GM12878 (cell line): ENCODE results near the gene SPATA9. TPM values are rescaled to one million over a fixed set of nuclear protein-coding genes. Genes with fewer than 3 reads are reported as not detected.

Experiments
- ASH2L ChIP-seq: fragments of 300-600, 200-600 bp; sonication (generic); IDR thresholded peaks from 2 replicates; pipeline ENCODE4 v1.6.1; 2017; ENCODE audit warnings: low read depth, mild to moderate bottlenecking, borderline replicate concordance
- CTCF ChIP-seq, 3 experiments: IDR thresholded peaks in 2 of 3; conservative IDR thresholded peaks in 1 of 3; 2 replicates each; pipeline ENCODE4 v1.5.1; 2011; ENCODE audit warnings: low read depth in 3 of 3, low read length in 3 of 3, mild to moderate bottlenecking in 3 of 3, control low read depth in 2 of 3, moderate library complexity in 2 of 3, inconsistent platforms in 1 of 3, mixed read lengths in 1 of 3; ENCODE audit not compliant: control insufficient read depth in 2 of 3, insufficient read depth in 1 of 3; ENCODE audit errors: extremely low read depth in 1 of 3
- EED ChIP-seq: sonication (generic); IDR thresholded peaks from 2 replicates; pipeline ENCODE4 v1.6.1; 2016; ENCODE audit warnings: antibody characterized with exemption, low read depth
- EZH2 ChIP-seq: IDR thresholded peaks from 2 replicates; pipeline ENCODE4 v1.6.1; 2012; ENCODE audit warnings: low read depth, mild to moderate bottlenecking, control low read depth, inconsistent platforms, low read length, borderline replicate concordance; ENCODE audit not compliant: control insufficient read depth
- GATAD2B ChIP-seq: fragments of 450-650 bp; conservative IDR thresholded peaks from 2 replicates; pipeline ENCODE4 v1.6.1; 2017; ENCODE audit warnings: low read depth, mild to moderate bottlenecking, moderate library complexity
- MEF2A ChIP-seq: IDR thresholded peaks from 2 replicates; pipeline ENCODE4 v1.6.1; 2011; ENCODE audit warnings: low read depth, mild to moderate bottlenecking, low read length, moderate library complexity; ENCODE audit not compliant: insufficient read depth
- NFYB ChIP-seq: IDR thresholded peaks from 2 replicates; pipeline ENCODE4 v1.6.1; 2011; ENCODE audit warnings: low read depth, mild to moderate bottlenecking, low read length, improper control_type of control experiment, moderate library complexity; ENCODE audit not compliant: insufficient read depth
- PBX3 ChIP-seq: IDR thresholded peaks from 2 replicates; pipeline ENCODE4 v1.6.1; 2011; ENCODE audit warnings: mild to moderate bottlenecking, low read depth, low read length, moderate library complexity; ENCODE audit not compliant: insufficient replicate concordance
- RAD21 ChIP-seq: IDR thresholded peaks from 2 replicates; pipeline ENCODE4 v1.6.1; 2011; ENCODE audit warnings: mild to moderate bottlenecking, low read depth, low read length, moderate library complexity; ENCODE audit not compliant: insufficient read depth
- RBBP5 ChIP-seq: fragments of 200-600 bp; sonication (generic); conservative IDR thresholded peaks from 2 replicates; pipeline ENCODE4 v1.6.1; 2016
- RCOR1 ChIP-seq: conservative IDR thresholded peaks from 2 replicates; pipeline ENCODE4 v1.6.1; 2012; ENCODE audit warnings: low read depth, low read length, improper control_type of control experiment
- RFX5 ChIP-seq: IDR thresholded peaks from 2 replicates; pipeline ENCODE4 v1.6.1; 2011; ENCODE audit warnings: low read depth, low read length, improper control_type of control experiment
- RUNX3 ChIP-seq: IDR thresholded peaks from 2 replicates; pipeline ENCODE4 v1.6.1; 2012; ENCODE audit warnings: low read length, inconsistent platforms
- SMAD1 ChIP-seq: fragments of 450-650 bp; IDR thresholded peaks from 2 replicates; pipeline ENCODE4 v1.6.1; 2018; ENCODE audit warnings: mild to moderate bottlenecking, low read depth; ENCODE audit not compliant: partially characterized antibody
- SREBF1 ChIP-seq: IDR thresholded peaks from 2 replicates; pipeline ENCODE4 v1.6.1; 2012; ENCODE audit warnings: mild to moderate bottlenecking, low read length
- SUPT20H ChIP-seq: IDR thresholded peaks from 2 replicates; pipeline ENCODE4 v1.6.1; 2011; ENCODE audit warnings: low read depth, mild to moderate bottlenecking, low read length, moderate library complexity, borderline replicate concordance; ENCODE audit not compliant: control insufficient read depth
- ZSCAN29 ChIP-seq: fragments of 450-650 bp; IDR thresholded peaks from 2 replicates; pipeline ENCODE4 v1.6.1; 2017; ENCODE audit warnings: mild to moderate bottlenecking, moderate library complexity
- ZZZ3 ChIP-seq: IDR thresholded peaks from 2 replicates; pipeline ENCODE4 v1.6.1; 2011; ENCODE audit warnings: low read depth; ENCODE audit not compliant: control insufficient read depth, insufficient read length
- polyA plus RNA-seq, 11 experiments: library from polyadenylated mRNA; depleted of rRNA in 4 of 11; unstranded in 6 of 11; stranded (reverse) in 5 of 11; fragments of >200 nt; fragmentation: Nextera tagmentation in 4 of 11; fragmentation: Illumina TruSeq in 1 of 11; extraction: Ambion mirVana in 4 of 11; extraction: Trizol in 1 of 11; gene quantifications; 1 replicate in 1 of 11; 2 replicates in 10 of 11; pipeline versions ENCODE4 v1.2.1 to v1.2.3, GENCODE V29; 2011 to 2016; ENCODE audit warnings: inconsistent platforms in 2 of 11, missing spikeins in 2 of 11, low read depth in 1 of 11
- total RNA-seq, 4 experiments: library from RNA; depleted of rRNA in 3 of 4; stranded (reverse); fragments of >200 nt in 3 of 4; fragmentation: Illumina TruSeq in 1 of 4; extraction: Trizol in 1 of 4; gene quantifications; 2 replicates each; pipeline versions ENCODE4 v1.2.1 to v1.2.3, GENCODE V29; 2013 to 2021
- TF ChIP-seq, protein P1 (sequence below): fragments of 450-650 bp; IDR thresholded peaks from 2 replicates; pipeline ENCODE4 v1.6.1; 2016; ENCODE audit warnings: mild to moderate bottlenecking
- TF ChIP-seq, protein P2 (sequence below): IDR thresholded peaks from 2 replicates; pipeline ENCODE4 v1.6.1; 2012; ENCODE audit warnings: low read depth, low read length, improper control_type of control experiment
- TF ChIP-seq, protein P3 (sequence below): fragments of 450-650 bp; formaldehyde crosslinking; IDR thresholded peaks from 2 replicates; pipeline ENCODE4 v1.5.0; 2022; ENCODE audit warnings: mild to moderate bottlenecking, missing genetic modification characterization

The SPATA9 gene
- total and polyA plus RNA-seq, 10 of the 15 experiments (the other 5 are each of a cell fraction or from before 2014, with no cell fraction given), result 0.11 to 0.49 (median 0.16) TPM; not detected in 1

GRCh38 chr5:95646569-95647431, 36.0 kb downstream of the SPATA9 start, which contains the start of gene RFESD (continued):
- TF ChIP-seq SUPT20H, result no peak
- TF ChIP-seq EED, result no peak
- TF ChIP-seq, protein P1, sequence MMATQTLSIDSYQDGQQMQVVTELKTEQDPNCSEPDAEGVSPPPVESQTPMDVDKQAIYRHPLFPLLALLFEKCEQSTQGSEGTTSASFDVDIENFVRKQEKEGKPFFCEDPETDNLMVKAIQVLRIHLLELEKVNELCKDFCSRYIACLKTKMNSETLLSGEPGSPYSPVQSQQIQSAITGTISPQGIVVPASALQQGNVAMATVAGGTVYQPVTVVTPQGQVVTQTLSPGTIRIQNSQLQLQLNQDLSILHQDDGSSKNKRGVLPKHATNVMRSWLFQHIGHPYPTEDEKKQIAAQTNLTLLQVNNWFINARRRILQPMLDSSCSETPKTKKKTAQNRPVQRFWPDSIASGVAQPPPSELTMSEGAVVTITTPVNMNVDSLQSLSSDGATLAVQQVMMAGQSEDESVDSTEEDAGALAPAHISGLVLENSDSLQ, result peak; percentile 40; the same call in 1 of the 2 replicates
- no peak for TF ChIP-seq ZSCAN29
- TF ChIP-seq RCOR1, result 0 out of 2 replicates have a peak, but pooled peaks have one; percentile 23
- no peak for TF ChIP-seq RBBP5
- peak; percentile 78; the same call in 1 of the 2 replicates for TF ChIP-seq GATAD2B
- TF ChIP-seq RAD21, result 0 out of 2 replicates have a peak, but pooled peaks have one; percentile 1
- TF ChIP-seq MEF2A, result no peak
- no peak for TF ChIP-seq SREBF1
- TF ChIP-seq, protein P2, sequence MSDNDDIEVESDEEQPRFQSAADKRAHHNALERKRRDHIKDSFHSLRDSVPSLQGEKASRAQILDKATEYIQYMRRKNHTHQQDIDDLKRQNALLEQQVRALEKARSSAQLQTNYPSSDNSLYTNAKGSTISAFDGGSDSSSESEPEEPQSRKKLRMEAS, result peak; percentile 50; the same call in 1 of the 2 replicates
- TF ChIP-seq RFX5, result no peak
- peak; percentile 69; the same call in 1 of the 2 replicates for TF ChIP-seq ASH2L
- TF ChIP-seq, protein P3, sequence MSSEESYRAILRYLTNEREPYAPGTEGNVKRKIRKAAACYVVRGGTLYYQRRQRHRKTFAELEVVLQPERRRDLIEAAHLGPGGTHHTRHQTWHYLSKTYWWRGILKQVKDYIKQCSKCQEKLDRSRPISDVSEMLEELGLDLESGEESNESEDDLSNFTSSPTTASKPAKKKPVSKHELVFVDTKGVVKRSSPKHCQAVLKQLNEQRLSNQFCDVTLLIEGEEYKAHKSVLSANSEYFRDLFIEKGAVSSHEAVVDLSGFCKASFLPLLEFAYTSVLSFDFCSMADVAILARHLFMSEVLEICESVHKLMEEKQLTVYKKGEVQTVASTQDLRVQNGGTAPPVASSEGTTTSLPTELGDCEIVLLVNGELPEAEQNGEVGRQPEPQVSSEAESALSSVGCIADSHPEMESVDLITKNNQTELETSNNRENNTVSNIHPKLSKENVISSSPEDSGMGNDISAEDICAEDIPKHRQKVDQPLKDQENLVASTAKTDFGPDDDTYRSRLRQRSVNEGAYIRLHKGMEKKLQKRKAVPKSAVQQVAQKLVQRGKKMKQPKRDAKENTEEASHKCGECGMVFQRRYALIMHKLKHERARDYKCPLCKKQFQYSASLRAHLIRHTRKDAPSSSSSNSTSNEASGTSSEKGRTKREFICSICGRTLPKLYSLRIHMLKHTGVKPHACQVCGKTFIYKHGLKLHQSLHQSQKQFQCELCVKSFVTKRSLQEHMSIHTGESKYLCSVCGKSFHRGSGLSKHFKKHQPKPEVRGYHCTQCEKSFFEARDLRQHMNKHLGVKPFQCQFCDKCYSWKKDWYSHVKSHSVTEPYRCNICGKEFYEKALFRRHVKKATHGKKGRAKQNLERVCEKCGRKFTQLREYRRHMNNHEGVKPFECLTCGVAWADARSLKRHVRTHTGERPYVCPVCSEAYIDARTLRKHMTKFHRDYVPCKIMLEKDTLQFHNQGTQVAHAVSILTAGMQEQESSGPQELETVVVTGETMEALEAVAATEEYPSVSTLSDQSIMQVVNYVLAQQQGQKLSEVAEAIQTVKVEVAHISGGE (CRISPR knock-in tag), result no peak
- peak in 2 of 3 experiments; percentile 2 to 9; a peak in 1 of 6 replicates for TF ChIP-seq CTCF (IDR thresholded peaks at IDR 0.05 in 2 of 3, conservative IDR thresholded peaks at IDR 0.05 in 1 of 3; ENCODE audit: control insufficient read depth in 2 of 3, extremely low read depth in 1 of 3, insufficient read depth in 1 of 3, low read depth in 3 of 3, low read length in 3 of 3)
- peak; percentile 72 for TF ChIP-seq RUNX3
- TF ChIP-seq ZZZ3, result no peak
- TF ChIP-seq NFYB, result no peak
- peak; percentile 62 for TF ChIP-seq PBX3
- TF ChIP-seq SMAD1, result no peak
- no peak for TF ChIP-seq EZH2
